Endodermal cell (in vitro differentiated cells): Measurements from ENCODE around the gene BTBD2. TPM values are rescaled to one million over a fixed set of nuclear protein-coding genes. Genes with fewer than 3 reads are reported as not detected.
A peak's percentile ranks its signal among the peaks of the same experiment; 100 is the strongest.

Experiments
- DNase-seq: peaks from one replicate; pipeline ENCODE4 v3.0.0-alpha.2; 2017
- H3K27ac ChIP-seq: 2 replicates; pipeline ENCODE4 v1.5.1; 2013; ENCODE audit warnings: mild to moderate bottlenecking, low read depth, low read length, moderate library complexity
- H3K27me3 ChIP-seq: 2 replicates; pipeline ENCODE4 v1.6.1; 2013; ENCODE audit warnings: mild to moderate bottlenecking, low read length, moderate library complexity; ENCODE audit not compliant: insufficient read depth, control insufficient read depth, poor library complexity, severe bottlenecking
- H3K36me3 ChIP-seq: 2 replicates; pipeline ENCODE4 v1.7.0; 2013; ENCODE audit warnings: mild to moderate bottlenecking, low read length, moderate library complexity; ENCODE audit not compliant: control insufficient read depth, insufficient read depth
- H3K4me1 ChIP-seq: one replicate; pipeline ENCODE4 v1.7.0; 2013; ENCODE audit warnings: low read length; ENCODE audit not compliant: control insufficient read depth, insufficient read depth
- H3K4me3 ChIP-seq: 2 replicates; pipeline ENCODE4 v1.5.1; 2013; ENCODE audit warnings: mild to moderate bottlenecking, low read length, moderate library complexity
- H3K9ac ChIP-seq: 2 replicates; pipeline ENCODE4 v1.6.1; 2013; ENCODE audit warnings: mild to moderate bottlenecking, low read length, moderate library complexity; ENCODE audit not compliant: poor library complexity, severe bottlenecking; ENCODE audit errors: extremely low read depth
- H3K9me3 ChIP-seq: 2 replicates; pipeline ENCODE4 v1.6.1; 2013; ENCODE audit warnings: mild to moderate bottlenecking, low read length, moderate library complexity; ENCODE audit not compliant: control insufficient read depth
- H3K27ac Mint-ChIP-seq: 2 replicates; pipeline ENCODE4 v1.8.0; 2020; ENCODE audit warnings: mixed read lengths
- H3K27me3 Mint-ChIP-seq: 2 replicates; pipeline ENCODE4 v1.8.0; 2021; ENCODE audit warnings: mild to moderate bottlenecking, mixed read lengths; ENCODE audit not compliant: insufficient read depth
- H3K36me3 Mint-ChIP-seq: 2 replicates; pipeline ENCODE4 v1.8.0; 2020; ENCODE audit warnings: low read depth, mixed read lengths
- H3K4me1 Mint-ChIP-seq: 2 replicates; pipeline ENCODE4 v1.8.0; 2020; ENCODE audit warnings: mixed read lengths
- H3K4me3 Mint-ChIP-seq: 2 replicates; pipeline ENCODE4 v1.8.0; 2020; ENCODE audit warnings: mild to moderate bottlenecking, moderate library complexity, mixed read lengths
- H3K9me3 Mint-ChIP-seq: 2 replicates; pipeline ENCODE4 v1.8.0; 2020; ENCODE audit warnings: mild to moderate bottlenecking, mixed read lengths
- CTCF ChIP-seq: fragments of 200-600 bp; sonication (generic); conservative IDR thresholded peaks from 2 replicates; pipeline ENCODE4 v1.5.0; 2021; ENCODE audit warnings: antibody characterized with exemption, mild to moderate bottlenecking
- whole genome bisulfite sequencing, 2 experiments: methylation state at CpG; one replicate each; pipeline versions ENCODE4 v1.1.5 to v1.1.7; 2013; ENCODE audit warnings: missing lambda C conversion rate in 2 of 2, mixed read lengths in 1 of 2; ENCODE audit not compliant: insufficient coverage in 1 of 2, insufficient read length in 1 of 2; 5-methylcytosine and 5-hydroxymethylcytosine counted together
- total RNA-seq, 2 donors: library from RNA; stranded (reverse); fragmentation: NEBNext Ultra II Directional in 1 of 2; extraction: Animal tissue kit (Norgen Biotek cat#: 25700) in 1 of 2; gene quantifications; 2 replicates in 1 of 2; 3 replicates in 1 of 2; pipeline ENCODE4 v1.2.1, GENCODE V29; 2021

The BTBD2 gene
- total RNA-seq, 2 donors from 2014 or later = 107 to 112 TPM

DNA sequence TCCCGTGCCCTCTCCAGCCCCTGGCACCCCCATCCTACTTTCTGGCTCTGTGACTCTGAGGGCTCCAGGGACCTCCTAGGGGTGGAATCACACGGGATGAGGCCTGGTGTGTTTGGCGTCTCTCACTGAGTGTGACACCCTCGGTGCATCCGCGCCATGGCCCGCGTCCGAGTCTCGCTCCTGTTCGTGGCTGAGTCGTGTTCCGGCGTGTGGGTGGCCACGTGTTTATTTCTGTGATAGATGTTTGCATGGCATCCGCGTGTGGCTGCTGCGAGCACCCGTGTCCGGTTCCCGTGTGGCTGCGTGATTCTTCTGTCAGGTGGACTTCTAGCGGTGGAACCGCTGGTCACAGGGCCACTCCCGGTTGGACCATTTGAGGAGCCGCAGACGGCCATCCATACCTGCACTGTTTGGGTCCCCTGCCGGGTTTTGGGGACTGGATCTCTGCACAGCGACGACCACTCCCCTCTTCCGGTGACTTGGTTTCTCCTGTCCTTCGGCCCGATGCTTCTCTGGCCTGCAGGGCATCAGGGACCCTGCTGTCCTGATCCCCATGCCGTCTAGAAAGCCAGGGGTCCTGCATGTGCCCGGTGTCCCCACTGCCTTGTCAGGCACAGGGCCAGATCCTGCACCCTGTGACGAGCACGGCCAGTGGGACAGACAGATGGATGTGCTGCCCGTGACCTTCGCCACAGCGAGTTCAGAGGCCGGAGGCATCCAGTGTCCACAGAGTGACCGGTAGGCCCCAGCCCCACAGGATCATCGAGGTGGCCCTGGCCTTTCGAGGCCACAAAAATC, 66.0 kb downstream of the BTBD2 start:
- H3K4me3 Mint-ChIP-seq = no peak overlapping the region
- Histone ChIP-seq H3K27me3 (no peaks in the 10 kb centered on the region), H3K9ac (no peak overlapping the region), H3K4me3 (no peak overlapping the region), H3K9me3 (no peaks in the 10 kb centered on the region), H3K4me1 (no peaks in the 10 kb centered on the region), H3K36me3 (peaks cover 12% of the 10 kb centered on the region), H3K27ac (no peak overlapping the region)
- no peaks in the 10 kb centered on the region for H3K9me3 Mint-ChIP-seq
- peaks cover 2% of the 10 kb centered on the region for H3K4me1 Mint-ChIP-seq
- DNase-seq = no peak
- peaks cover 39% of the 10 kb centered on the region for H3K36me3 Mint-ChIP-seq
- peak overlapping the region; percentile 64 for H3K27ac Mint-ChIP-seq
- 96 to 97% methylated on average over 33 to 42 of the region's 44 CpGs for WGBS, 2 experiments
- no peak for TF ChIP-seq CTCF
- H3K27me3 Mint-ChIP-seq = no peaks in the 10 kb centered on the region

- H3K4me1 ChIP-seq = no peaks in the 10 kb centered on the region
- no peak overlapping the region for H3K27ac Mint-ChIP-seq
- TF ChIP-seq CTCF = no peak
- H3K9ac ChIP-seq = no peak overlapping the region
- no peak for DNase-seq
- peaks cover 10% of the 10 kb centered on the region for H3K4me1 Mint-ChIP-seq
- H3K36me3 ChIP-seq = peaks cover 9% of the 10 kb centered on the region
- H3K27me3 Mint-ChIP-seq = no peaks in the 10 kb centered on the region
- no peaks in the 10 kb centered on the region for H3K9me3 Mint-ChIP-seq
- WGBS, 2 experiments = 92 to 94% methylated on average over 24 to 34 of the region's 34 CpGs
- H3K27me3 ChIP-seq = no peaks in the 10 kb centered on the region
- H3K9me3 ChIP-seq = no peaks in the 10 kb centered on the region
- H3K4me3 Mint-ChIP-seq = no peak overlapping the region
- H3K27ac ChIP-seq = no peak overlapping the region
- H3K4me3 ChIP-seq = no peak overlapping the region
- H3K36me3 Mint-ChIP-seq = peaks cover 36% of the 10 kb centered on the region
Observed at GRCh38 chr19:1947651-1948209, 67.8 kb downstream of the BTBD2 start.

DNA sequence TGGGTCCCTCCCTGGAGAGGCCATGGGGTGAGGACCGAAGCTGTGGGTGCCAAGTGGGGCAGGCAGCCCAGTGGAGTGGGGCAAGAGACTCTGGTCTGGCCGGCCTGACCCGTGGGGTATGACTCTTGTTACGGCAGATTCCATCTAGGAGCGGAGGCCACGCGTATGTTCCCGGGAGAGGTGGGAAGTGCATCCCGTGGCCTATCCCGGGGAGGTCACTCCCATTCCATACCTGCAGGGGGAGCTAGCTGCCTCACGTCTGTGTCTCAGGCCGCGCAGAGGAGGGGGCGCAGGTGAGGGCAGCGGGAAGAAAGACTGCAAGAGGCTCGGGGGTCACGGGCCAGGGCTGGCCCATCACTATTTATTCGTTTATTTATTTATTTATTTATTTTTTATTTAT, 69.6 kb downstream of the BTBD2 start:
- no peaks in the 10 kb centered on the region for H3K27me3 Mint-ChIP-seq
- Histone ChIP-seq H3K9me3 (no peaks in the 10 kb centered on the region), H3K9ac (no peak overlapping the region), H3K4me3 (no peak overlapping the region), H3K27ac (no peak overlapping the region), H3K27me3 (no peaks in the 10 kb centered on the region), H3K4me1 (no peaks in the 10 kb centered on the region), H3K36me3 (peaks cover 4% of the 10 kb centered on the region)
- peak; percentile 93 for DNase-seq
- H3K36me3 Mint-ChIP-seq = peaks cover 27% of the 10 kb centered on the region
- peaks cover 11% of the 10 kb centered on the region for H3K4me1 Mint-ChIP-seq
- peak; percentile 88 for TF ChIP-seq CTCF
- no peak overlapping the region for H3K4me3 Mint-ChIP-seq
- WGBS, 2 experiments = 80 to 86% methylated on average over 1 to 15 of the region's 18 CpGs
- H3K9me3 Mint-ChIP-seq = no peaks in the 10 kb centered on the region
- peak overlapping the region; percentile 87 for H3K27ac Mint-ChIP-seq
